Neural cell (in vitro differentiated cells): ENCODE data around the gene PHACTR3.

Source experiments
- CTCF ChIP-seq: fragments of 450-650 bp; IDR thresholded peaks from 2 replicates; pipeline ENCODE4 v1.5.1; 2014; ENCODE audit warnings: antibody characterized with exemption, mild to moderate bottlenecking, moderate library complexity; ENCODE audit not compliant: poor library complexity, severe bottlenecking
- EP300 ChIP-seq: fragments of 450-650 bp; conservative IDR thresholded peaks from 2 replicates; pipeline ENCODE4 v1.6.1; 2014; ENCODE audit warnings: antibody characterized with exemption, mild to moderate bottlenecking, moderate library complexity; ENCODE audit not compliant: poor library complexity, severe bottlenecking
- EZH2 ChIP-seq: fragments of 200-600, 300-800 bp; shearing (Covaris generic), sonication (generic); IDR thresholded peaks from 2 replicates; pipeline ENCODE4 v1.6.1; 2014; ENCODE audit warnings: antibody characterized with exemption, low read length, borderline replicate concordance, mild to moderate bottlenecking; ENCODE audit not compliant: insufficient read depth, poor library complexity, severe bottlenecking
- POLR2AphosphoS5 ChIP-seq: IDR thresholded peaks from 2 replicates; pipeline ENCODE4 v1.6.1; 2012
- RAD21 ChIP-seq: fragments of 450-650 bp; conservative IDR thresholded peaks from 2 replicates; pipeline ENCODE4 v1.6.1; 2014; ENCODE audit warnings: antibody characterized with exemption, mild to moderate bottlenecking, moderate library complexity
- REST ChIP-seq: IDR thresholded peaks from 2 replicates; pipeline ENCODE4 v1.6.1; 2012; ENCODE audit warnings: borderline replicate concordance
- SMC3 ChIP-seq: fragments of 450-650 bp; conservative IDR thresholded peaks from 2 replicates; pipeline ENCODE4 v1.6.1; 2014; ENCODE audit warnings: antibody characterized with exemption, mild to moderate bottlenecking, moderate library complexity; ENCODE audit not compliant: poor library complexity

- TF ChIP-seq CTCF (no peak), POLR2AphosphoS5 (no peak), RAD21 (no peak), SMC3 (no peak), EZH2 (no peak), REST (no peak), EP300 (no peak)
Measured at GRCh38 chr20:59576216-59576953, 28.0 kb upstream of the PHACTR3 start.
